CD8-positive, alpha-beta memory T cell (primary cell): ENCODE data around the gene MCM3AP. TPM values are rescaled to one million over a fixed set of nuclear protein-coding genes. Genes with fewer than 3 reads are reported as not detected.
"Not testable (repeated sequence)": the region's sequence is repeated elsewhere in the genome, so short reads cannot be mapped to it uniquely, and the experiment has no call there.

Experiments
- CTCF ChIA-PET: fragments of 350-600 bp; sonication (Branson Sonifier 250); formaldehyde crosslinking; loops from one replicate; lab custom pipeline; 2021; ENCODE audit warnings: antibody characterized with exemption; lab: Charles Lee
- POLR2A ChIA-PET: fragments of 350-600 bp; sonication (Branson Sonifier 250); formaldehyde crosslinking; loops from one replicate; lab custom pipeline; 2021; ENCODE audit warnings: antibody characterized with exemption; lab: Charles Lee
- DNase-seq, 5 donors: peaks; one replicate each; pipeline versions ENCODE4 v3.0.0 to v3.0.0-alpha.2; 2020 to 2022; ENCODE audit warnings: mixed read lengths in 1 of 5
- H3K27ac ChIP-seq: one replicate; pipeline ENCODE4 v1.7.0; 2013; ENCODE audit warnings: low read depth, mild to moderate bottlenecking, low read length, moderate library complexity
- H3K27me3 ChIP-seq: 2 replicates; pipeline ENCODE4 v1.7.0; 2013; ENCODE audit warnings: low read length, mild to moderate bottlenecking; ENCODE audit not compliant: insufficient read depth, poor library complexity, severe bottlenecking
- H3K36me3 ChIP-seq: 2 replicates; pipeline ENCODE4 v1.7.0; 2013; ENCODE audit warnings: mild to moderate bottlenecking, low read length, moderate library complexity; ENCODE audit not compliant: insufficient read depth
- H3K4me1 ChIP-seq: 2 replicates; pipeline ENCODE4 v1.7.0; 2013; ENCODE audit warnings: mild to moderate bottlenecking, low read length, moderate library complexity; ENCODE audit not compliant: insufficient read depth
- H3K4me3 ChIP-seq: 2 replicates; pipeline ENCODE4 v1.7.0; 2013; ENCODE audit warnings: mild to moderate bottlenecking, low read length
- H3K9me3 ChIP-seq: 2 replicates; pipeline ENCODE4 v1.7.0; 2013; ENCODE audit warnings: mild to moderate bottlenecking, low read length
- H3K27ac Mint-ChIP-seq, 8 donors: one replicate each; pipeline ENCODE4 v1.8.0; 2020 to 2021; ENCODE audit warnings: mixed read lengths in 8 of 8, mild to moderate bottlenecking in 6 of 8, inconsistent platforms in 3 of 8, moderate library complexity in 3 of 8
- H3K27me3 Mint-ChIP-seq, 2 donors: one replicate each; pipeline ENCODE4 v1.8.0; 2020 to 2021; ENCODE audit warnings: mixed read lengths in 2 of 2, mild to moderate bottlenecking in 1 of 2, moderate library complexity in 1 of 2
- H3K36me3 Mint-ChIP-seq, 3 donors: one replicate each; pipeline ENCODE4 v1.8.0; 2020 to 2021; ENCODE audit warnings: mixed read lengths in 3 of 3, inconsistent platforms in 1 of 3, mild to moderate bottlenecking in 1 of 3
- H3K4me1 Mint-ChIP-seq, 3 donors: one replicate each; pipeline ENCODE4 v1.8.0; 2020 to 2021; ENCODE audit warnings: mixed read lengths in 3 of 3, inconsistent platforms in 1 of 3, mild to moderate bottlenecking in 1 of 3
- H3K4me3 Mint-ChIP-seq, 7 donors: one replicate each; pipeline ENCODE4 v1.8.0; 2020 to 2021; ENCODE audit warnings: mixed read lengths in 7 of 7, mild to moderate bottlenecking in 6 of 7, moderate library complexity in 4 of 7, inconsistent platforms in 2 of 7
- H3K9me3 Mint-ChIP-seq, 5 donors: one replicate each; pipeline ENCODE4 v1.8.0; 2020 to 2022; ENCODE audit warnings: mixed read lengths in 5 of 5, mild to moderate bottlenecking in 3 of 5, moderate library complexity in 2 of 5, inconsistent platforms in 1 of 5
- polyA plus RNA-seq: library from polyadenylated mRNA; unstranded; fragments of 300-500 nt; fragmentation: Illumina TruSeq; gene quantifications from one replicate; pipeline ENCODE4 v1.2.3, GENCODE V29; 2021
- total RNA-seq, 2 experiments: library from RNA; stranded (reverse); gene quantifications; one replicate each; pipeline ENCODE4 v1.2.3, GENCODE V29; 2021

Gene MCM3AP
- total and polyA plus RNA-seq, 3 experiments from 2014 or later: 56.7 to 133 (median 131) TPM

DNA sequence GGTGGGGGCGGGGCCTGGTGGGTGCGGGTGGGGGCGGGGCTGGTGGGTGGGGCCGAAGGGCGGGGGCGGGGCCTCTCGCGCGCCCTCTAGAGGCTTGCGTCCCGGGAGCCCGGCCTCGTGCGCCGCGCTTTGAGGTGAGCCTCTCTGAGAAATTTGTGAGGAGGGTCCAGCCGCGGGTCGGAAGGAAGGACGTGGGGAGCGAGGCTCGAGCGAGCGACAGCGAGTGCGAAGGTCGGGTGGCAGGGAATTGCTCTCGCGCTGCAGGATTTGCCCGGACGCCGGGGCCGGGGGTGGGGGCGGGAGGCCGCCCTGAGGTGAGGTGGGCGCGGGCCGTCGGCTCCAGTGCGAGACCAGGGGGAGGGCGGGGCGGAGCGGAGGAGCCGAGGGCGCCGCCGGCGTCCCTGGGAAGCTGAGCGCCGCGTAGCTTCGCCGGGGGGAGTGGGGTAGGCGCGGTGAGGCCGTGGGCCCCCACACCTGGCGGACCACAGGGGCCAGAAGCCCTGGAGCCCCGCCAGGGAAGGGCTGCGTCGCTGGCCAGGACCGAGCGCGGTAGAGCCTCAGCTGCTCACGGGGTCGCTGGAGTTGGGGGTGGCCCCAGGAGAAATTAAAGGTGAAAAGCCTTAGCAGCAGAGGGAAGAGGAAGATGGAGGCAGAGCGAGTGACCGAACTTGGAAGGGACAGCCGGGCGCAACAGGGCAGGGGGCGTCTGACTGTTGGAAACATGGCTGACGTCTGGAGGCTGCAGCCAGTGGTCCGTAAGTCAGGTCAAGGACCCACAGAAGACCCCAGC is 56.1 kb downstream of the MCM3AP start:
- H3K4me1 Mint-ChIP-seq: peaks cover 51 to 73% (median 62%) of the 10 kb centered on the region in 3 donors
- no peak for DNase-seq
- H3K4me3 ChIP-seq: peak overlapping the region; percentile 47

DNA sequence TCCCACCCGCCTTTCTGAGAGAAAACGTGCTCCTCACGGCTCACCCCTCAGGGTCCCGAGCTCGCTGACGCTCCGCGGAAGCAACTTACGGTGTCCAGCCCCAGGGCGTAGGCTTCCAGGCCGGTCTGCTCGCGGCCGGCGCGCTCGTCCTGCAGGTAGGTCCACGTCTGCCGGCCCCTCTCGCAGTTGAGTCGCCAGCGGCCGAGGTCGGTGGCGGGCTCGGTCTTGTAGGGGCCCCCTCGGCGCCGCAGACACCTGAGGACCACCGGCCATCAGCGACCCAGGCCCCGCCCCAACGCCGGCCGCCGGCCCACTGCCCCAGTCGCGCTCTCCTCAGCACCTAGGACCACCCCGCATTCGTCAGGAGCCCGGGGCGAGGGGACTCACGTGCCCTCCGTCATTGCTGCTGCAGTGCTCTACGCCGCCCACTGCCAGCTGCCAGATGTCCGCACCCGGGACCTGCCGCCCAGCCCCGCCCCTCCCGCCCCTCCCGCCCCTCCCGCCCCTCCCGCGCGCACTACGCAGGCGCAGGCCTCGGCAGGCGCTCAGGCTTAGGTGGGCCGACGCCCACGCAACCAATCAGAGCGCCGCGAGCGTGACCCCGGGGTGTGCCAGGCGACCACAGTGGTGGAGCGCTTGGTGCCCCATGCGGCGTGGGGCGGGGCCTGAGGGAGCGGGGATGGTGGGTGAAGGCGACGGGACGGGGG is 56.9 kb downstream of the MCM3AP start, which contains the start of gene LSS:
Gene LSS, minus strand, starts transcription at position 430 of the 707 bp plus-strand sequence. Its CDS starts 29 bp downstream, at position 401.
- peak; percentile 98 to 99 (median 98) for DNase-seq
- Mint-ChIP-seq H3K4me1 (peaks cover 43 to 68% (median 54%) of the 10 kb centered on the region in 3 donors), H3K36me3 (peaks cover 0 to 14% (median 8%) of the 10 kb centered on the region in 3 donors), H3K4me3 (peak within 1 kb of the TSS; percentile 81 to 98 (median 93)), H3K27me3 (no peaks in the 10 kb centered on the region), H3K27ac (peak within 1 kb of the TSS; percentile 57 to 99 (median 96)), H3K9me3 (no peaks in the 10 kb centered on the region)
- H3K4me1 ChIP-seq: peaks cover 29% of the 10 kb centered on the region
- peak within 1 kb of the TSS; percentile 76 for H3K27ac ChIP-seq
- H3K4me3 ChIP-seq: peak within 1 kb of the TSS; percentile 65
- H3K36me3 ChIP-seq: no peaks in the 10 kb centered on the region
- H3K27me3 ChIP-seq: no peaks in the 10 kb centered on the region
- no peaks in the 10 kb centered on the region for H3K9me3 ChIP-seq
- CTCF ChIA-PET: interaction anchor here (2.5 kb wide), 1 partner anchor 85 kb away, joined by 14 read pairs; no protein-coding TSS in a partner anchor
- POLR2A ChIA-PET: no interaction called here

More for the DNA sequence above, 56.1 kb downstream of the MCM3AP start:
- Mint-ChIP-seq H3K9me3 (no peaks in the 10 kb centered on the region), H3K4me3 (peak overlapping the region; percentile 81 to 98 (median 93)), H3K27ac (peak overlapping the region; percentile 57 to 99 (median 96)), H3K27me3 (no peaks in the 10 kb centered on the region), H3K36me3 (peaks cover 0 to 20% (median 14%) of the 10 kb centered on the region in 3 donors)
- Histone ChIP-seq H3K4me1 (peaks cover 38% of the 10 kb centered on the region), H3K27me3 (no peaks in the 10 kb centered on the region), H3K27ac (peak overlapping the region; percentile 75), H3K9me3 (no peaks in the 10 kb centered on the region), H3K36me3 (peaks cover 6% of the 10 kb centered on the region)
- ChIA-PET POLR2A (no interaction called here), CTCF (interaction anchor here (1.1 to 2.5 kb wide), 3 partner anchors 11 to 86 kb away, joined by 4 to 14 read pairs (median 5); no protein-coding TSS in a partner anchor)

DNA sequence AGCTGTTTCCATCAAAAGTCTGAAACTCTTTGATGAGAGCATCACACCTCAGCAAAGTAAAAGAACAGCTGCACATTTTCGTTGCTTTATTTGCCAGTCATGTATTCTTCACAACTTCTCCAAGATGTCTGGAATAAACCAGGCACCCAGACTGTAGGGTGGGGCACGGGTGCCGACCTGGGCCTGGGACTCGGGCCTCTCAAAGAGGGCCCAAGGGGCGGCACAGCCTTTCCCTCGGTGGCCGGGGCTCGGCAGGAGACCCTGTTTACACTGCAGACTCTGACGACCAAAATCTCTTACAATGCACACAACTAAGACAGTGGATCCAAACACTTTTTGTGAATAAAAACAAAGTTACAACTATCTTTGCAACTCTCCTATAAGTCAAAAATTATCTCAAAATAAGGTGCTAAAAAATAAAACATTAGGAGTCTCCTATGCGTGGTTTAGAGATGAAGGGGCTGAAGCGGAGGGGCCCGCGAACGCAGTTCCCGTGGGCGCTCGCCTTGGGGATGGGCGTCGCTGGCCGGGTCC is 57.5 kb downstream of the MCM3AP start:
- ChIA-PET POLR2A (no interaction called here), CTCF (no interaction called here)
- Histone ChIP-seq H3K9me3 (no peaks in the 10 kb centered on the region), H3K27me3 (no peaks in the 10 kb centered on the region), H3K36me3 (no peaks in the 10 kb centered on the region), H3K27ac (peak overlapping the region; percentile 76), H3K4me1 (peaks cover 28% of the 10 kb centered on the region), H3K4me3 (peak overlapping the region; percentile 65)
- Mint-ChIP-seq H3K36me3 (peaks cover 0 to 11% (median 8%) of the 10 kb centered on the region in 3 donors), H3K4me3 (peak overlapping the region; percentile 79 to 92 (median 83)), H3K27me3 (no peaks in the 10 kb centered on the region), H3K27ac (peak overlapping the region; percentile 25 to 85 (median 62)), H3K9me3 (no peaks in the 10 kb centered on the region), H3K4me1 (peaks cover 39 to 62% (median 51%) of the 10 kb centered on the region in 3 donors)
- peak in 2 of 5 donors; percentile 23 to 44 for DNase-seq

DNA sequence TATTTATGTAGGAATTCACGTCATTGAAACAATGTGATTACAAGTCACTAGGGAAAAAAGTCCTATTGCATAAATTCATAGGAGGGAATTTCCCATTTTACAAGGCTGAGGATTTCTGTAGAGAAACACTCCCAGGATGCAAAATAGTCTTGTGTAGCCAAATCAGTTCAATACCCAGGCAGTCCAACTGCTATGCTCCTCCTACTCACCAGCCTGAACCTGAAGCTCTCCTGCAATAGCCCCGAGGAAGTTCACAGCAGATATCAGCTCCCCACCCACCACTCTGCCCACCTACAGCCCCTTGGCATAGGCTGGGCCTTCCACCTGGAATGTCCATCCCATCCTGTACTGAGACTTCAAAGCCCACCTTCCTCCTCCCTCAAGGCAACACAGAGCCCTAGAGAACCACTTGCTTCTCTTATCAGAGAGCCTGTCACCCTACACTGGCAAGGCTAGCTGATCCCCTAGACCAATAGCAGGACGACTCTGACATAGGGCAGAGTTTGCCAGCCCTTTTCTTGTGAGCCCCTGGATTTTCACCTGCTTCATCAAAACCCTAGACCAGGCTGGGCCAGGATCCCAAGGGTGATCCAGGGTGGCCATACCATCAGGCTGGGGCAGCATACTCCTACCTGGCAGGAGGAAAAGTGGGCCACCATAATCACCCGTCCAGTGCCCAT is 58.4 kb downstream of the MCM3AP start:
- H3K27me3 Mint-ChIP-seq: no peaks in the 10 kb centered on the region
- no peaks in the 10 kb centered on the region for H3K9me3 Mint-ChIP-seq
- Histone ChIP-seq H3K36me3 (peaks cover 5% of the 10 kb centered on the region), H3K27ac (no peak overlapping the region), H3K4me3 (peak overlapping the region; percentile 65), H3K4me1 (peaks cover 28% of the 10 kb centered on the region), H3K9me3 (no peaks in the 10 kb centered on the region), H3K27me3 (no peaks in the 10 kb centered on the region)
- peak overlapping the region; percentile 79 to 92 (median 83) for H3K4me3 Mint-ChIP-seq
- peak overlapping the region in 7 of 8 donors; percentile 55 to 85 (median 68) for H3K27ac Mint-ChIP-seq
- H3K4me1 Mint-ChIP-seq: peaks cover 37 to 58% (median 51%) of the 10 kb centered on the region in 3 donors
- peak in 1 of 5 donors; percentile 27 for DNase-seq
- ChIA-PET CTCF (no interaction called here), POLR2A (no interaction called here)
- H3K36me3 Mint-ChIP-seq: peaks cover 0 to 16% (median 7%) of the 10 kb centered on the region in 3 donors

DNA sequence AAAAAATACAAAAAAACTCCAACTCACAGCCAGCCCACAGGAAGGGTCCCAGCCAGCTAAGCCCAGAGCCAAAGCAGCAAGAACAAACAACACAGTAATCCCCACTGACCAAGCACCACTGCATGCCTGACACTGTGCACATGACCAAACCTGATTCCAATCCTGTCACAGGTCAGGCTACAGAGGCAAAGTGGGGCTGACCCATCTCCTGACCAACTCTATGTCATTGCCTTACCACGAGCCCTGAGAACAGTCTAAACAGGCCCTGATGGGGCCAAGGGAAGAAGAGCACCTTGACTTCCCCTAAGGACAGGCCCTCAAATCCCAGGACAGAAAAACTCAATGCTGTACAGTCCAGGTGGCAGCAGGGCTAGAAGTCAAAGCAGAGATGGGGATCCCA is 59.3 kb downstream of the MCM3AP start:
- Histone ChIP-seq H3K36me3 (peaks cover 5% of the 10 kb centered on the region), H3K27ac (no peak overlapping the region), H3K4me3 (no peak overlapping the region), H3K4me1 (peaks cover 24% of the 10 kb centered on the region), H3K27me3 (no peaks in the 10 kb centered on the region), H3K9me3 (no peaks in the 10 kb centered on the region)
- DNase-seq: peak in 1 of 5 donors; percentile 21
- Mint-ChIP-seq H3K9me3 (no peaks in the 10 kb centered on the region), H3K4me1 (peaks cover 31 to 54% (median 43%) of the 10 kb centered on the region in 3 donors), H3K36me3 (peaks cover 0 to 25% (median 2%) of the 10 kb centered on the region in 3 donors), H3K27ac (peak overlapping the region in 2 of 8 donors; percentile 20 to 57), H3K4me3 (peak overlapping the region in 2 of 7 donors; percentile 32 to 81), H3K27me3 (no peaks in the 10 kb centered on the region)
- POLR2A ChIA-PET: no interaction called here
- CTCF ChIA-PET: interaction anchor here (0.7 kb wide), 1 partner anchor 199 kb away, joined by 3 read pairs; no protein-coding TSS in a partner anchor

DNA sequence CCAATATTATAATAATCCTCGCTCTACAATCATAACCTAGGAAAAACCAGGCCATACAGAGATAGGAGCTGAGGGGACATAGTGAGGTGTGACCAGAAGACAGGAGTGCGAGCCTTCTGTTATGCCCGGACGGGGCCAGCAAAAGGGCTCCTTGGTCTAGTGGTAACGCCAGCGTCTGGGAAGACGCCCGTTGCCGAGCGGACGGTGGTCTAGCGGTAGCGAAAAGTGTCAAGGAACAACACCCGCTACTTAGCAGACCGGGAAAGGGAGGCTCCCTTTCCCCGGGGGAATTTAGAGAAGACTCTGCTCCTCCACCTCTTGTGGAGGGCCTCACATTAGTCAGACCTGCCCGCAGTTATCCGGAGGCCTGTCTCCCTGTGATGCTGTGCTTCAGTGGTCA is 61.8 kb downstream of the MCM3AP start:
- H3K36me3 ChIP-seq, H3K27me3 ChIP-seq, H3K9me3 ChIP-seq, H3K4me3 Mint-ChIP-seq, H3K4me3 ChIP-seq, DNase-seq, H3K9me3 Mint-ChIP-seq, H3K27ac Mint-ChIP-seq, H3K27me3 Mint-ChIP-seq, H3K27ac ChIP-seq, CTCF ChIA-PET, POLR2A ChIA-PET: not testable (repeated sequence)
- H3K36me3 Mint-ChIP-seq: peaks cover 0 to 44% (median 1%) of the 10 kb centered on the region in 3 donors
- H3K4me1 Mint-ChIP-seq: peaks cover 20 to 38% (median 27%) of the 10 kb centered on the region in 3 donors
- H3K4me1 ChIP-seq: peaks cover 15% of the 10 kb centered on the region

DNA sequence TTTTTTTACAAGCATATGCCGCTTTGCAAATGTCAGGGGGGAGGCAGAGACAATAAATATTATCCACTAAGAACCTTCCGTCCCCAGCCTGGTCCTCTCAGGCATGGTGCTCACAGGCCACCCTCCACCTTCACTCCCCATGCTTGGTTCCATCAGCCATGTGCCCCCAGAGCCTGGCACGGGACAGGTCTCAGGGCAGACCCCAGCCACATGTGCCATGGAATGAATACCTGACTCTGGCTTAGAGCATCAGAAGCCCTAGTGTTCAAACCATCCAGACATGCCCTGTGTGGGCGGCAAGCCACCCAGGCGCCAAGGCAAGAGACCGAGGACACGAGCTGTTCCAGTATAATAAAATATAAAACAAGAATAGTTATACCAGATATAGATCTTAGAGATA is 62.2 kb downstream of the MCM3AP start:
- Mint-ChIP-seq H3K9me3 (no peaks in the 10 kb centered on the region), H3K36me3 (peaks cover 0 to 44% (median 1%) of the 10 kb centered on the region in 3 donors), H3K4me1 (peaks cover 20 to 38% (median 27%) of the 10 kb centered on the region in 3 donors), H3K4me3 (no peak overlapping the region), H3K27me3 (no peaks in the 10 kb centered on the region), H3K27ac (no peak overlapping the region)
- ChIA-PET CTCF (no interaction called here), POLR2A (no interaction called here)
- no peak overlapping the region for H3K4me3 ChIP-seq
- no peaks in the 10 kb centered on the region for H3K27me3 ChIP-seq
- H3K4me1 ChIP-seq: peaks cover 15% of the 10 kb centered on the region
- DNase-seq: no peak
- H3K27ac ChIP-seq: no peak overlapping the region
- H3K9me3 ChIP-seq: no peaks in the 10 kb centered on the region
- H3K36me3 ChIP-seq: peaks cover 5% of the 10 kb centered on the region
